Endothelial cell of umbilical vein (primary cell): Measurements from ENCODE around the gene TEX44. TPM values are rescaled to one million over a fixed set of nuclear protein-coding genes. Genes with fewer than 3 reads are reported as not detected.

Experiments
- BruUV-seq: library from RNA; stranded (reverse); fragments of 400-500 nt; replicated peaks from 2 replicates; lab custom pipeline; 2021; lab: Mats Ljungman, UMichigan
- CTCF ChIA-PET: fragments of 300-600, 350-600 bp; sonication (Branson Sonifier 250); formaldehyde crosslinking; loops from one replicate; lab custom pipeline; 2021; ENCODE audit warnings: antibody characterized with exemption, inconsistent platforms; lab: Charles Lee
- POLR2A ChIA-PET: fragments of 300-600, 350-600 bp; sonication (Branson Sonifier 250); formaldehyde crosslinking; loops from one replicate; lab custom pipeline; 2021; ENCODE audit warnings: antibody characterized with exemption, inconsistent platforms; lab: Charles Lee
- DNase-seq: peaks from one replicate; pipeline ENCODE4 v3.0.0-alpha.2; 2011; ENCODE audit warnings: low read depth, low spot score
- FAIRE-seq: peaks from 2 replicates; lab custom pipeline; 2011; peaks lifted over from hg19 to GRCh38; lab: Jason Lieb, UNC
- H2AFZ ChIP-seq: 2 replicates; pipeline ENCODE4 v1.6.0; 2012; ENCODE audit warnings: low read depth, low read length, control low read depth, inconsistent platforms
- H3K27ac ChIP-seq: 2 replicates; pipeline ENCODE4 v1.5.1; 2011; ENCODE audit warnings: low read depth, mild to moderate bottlenecking, control low read depth, low read length, moderate library complexity; ENCODE audit not compliant: insufficient read depth
- H3K27me3 ChIP-seq, 2 experiments: 2 replicates each; pipeline versions ENCODE4 v1.6.0 to v1.6.1; 2011; ENCODE audit warnings: low read length in 2 of 2, mixed read lengths in 1 of 2; ENCODE audit not compliant: control insufficient read depth in 2 of 2, insufficient read depth in 2 of 2
- H3K36me3 ChIP-seq, 2 experiments: 2 replicates in 1 of 2; 3 replicates in 1 of 2; pipeline ENCODE4 v1.5.1; 2011; ENCODE audit warnings: low read length in 2 of 2, mild to moderate bottlenecking in 1 of 2, moderate library complexity in 1 of 2; ENCODE audit not compliant: control insufficient read depth in 2 of 2, insufficient read depth in 2 of 2; ENCODE audit errors: extremely low read depth in 1 of 2
- H3K4me1 ChIP-seq: 3 replicates; pipeline ENCODE4 v1.5.1; 2011; ENCODE audit warnings: mild to moderate bottlenecking, low read length; ENCODE audit not compliant: control insufficient read depth, insufficient read depth; ENCODE audit errors: extremely low read depth
- H3K4me2 ChIP-seq: 2 replicates; pipeline ENCODE4 v1.6.1; 2011; ENCODE audit warnings: low read length, control low read depth, mixed read lengths; ENCODE audit not compliant: insufficient read depth
- H3K4me3 ChIP-seq, 3 experiments: fragments of 200-600 bp in 1 of 3; sonication (generic), shearing (Covaris generic) in 1 of 3; replicated peaks in 1 of 3; 2 replicates each; pipeline ENCODE4 v1.5.1; 2011 to 2016; ENCODE audit warnings: control low read depth in 3 of 3, low read length in 3 of 3, mild to moderate bottlenecking in 2 of 3, inconsistent platforms in 1 of 3, low read depth in 1 of 3, moderate library complexity in 1 of 3; ENCODE audit not compliant: insufficient read depth in 1 of 3
- H3K79me2 ChIP-seq: 2 replicates; pipeline ENCODE4 v1.6.0; 2012; ENCODE audit warnings: low read length, inconsistent platforms; ENCODE audit not compliant: control insufficient read depth, insufficient read depth
- H3K9ac ChIP-seq: replicated peaks from 2 replicates; pipeline ENCODE3; 2011; ENCODE audit warnings: low read length, control low read depth; ENCODE audit not compliant: insufficient read depth; ENCODE audit errors: extremely low read depth
- H3K9me1 ChIP-seq: replicated peaks from 3 replicates; pipeline ENCODE4 v1.6.0; 2011; ENCODE audit warnings: mild to moderate bottlenecking, low read length; ENCODE audit not compliant: control insufficient read depth, insufficient read depth; ENCODE audit errors: extremely low read depth
- H3K9me3 ChIP-seq: replicated peaks from 2 replicates; pipeline ENCODE4 v1.5.1; 2012; ENCODE audit warnings: low read length, inconsistent platforms; ENCODE audit not compliant: control insufficient read depth, insufficient read depth
- H4K20me1 ChIP-seq: replicated peaks from 2 replicates; pipeline ENCODE3; 2011; ENCODE audit warnings: mild to moderate bottlenecking, low read length; ENCODE audit not compliant: control insufficient read depth, insufficient read depth; ENCODE audit errors: extremely low read depth
- CTCF ChIP-seq, 2 donors: IDR thresholded peaks; 1 replicate in 1 of 2; 2 replicates in 1 of 2; pipeline ENCODE4 v1.5.1; 2011; ENCODE audit warnings: low read length in 2 of 2, mild to moderate bottlenecking in 2 of 2, moderate library complexity in 2 of 2, control low read depth in 1 of 2, inconsistent platforms in 1 of 2, low read depth in 1 of 2; ENCODE audit not compliant: insufficient read depth in 1 of 2; ENCODE audit errors: extremely low read depth in 1 of 2
- EZH2 ChIP-seq: IDR thresholded peaks from 2 replicates; pipeline ENCODE4 v1.6.1; 2012; ENCODE audit warnings: borderline replicate concordance, low read depth, mild to moderate bottlenecking, moderate library complexity, low read length, inconsistent platforms; ENCODE audit not compliant: severe bottlenecking
- FOS ChIP-seq: IDR thresholded peaks from 2 replicates; pipeline ENCODE4 v1.6.1; 2011; ENCODE audit warnings: mild to moderate bottlenecking, low read length, moderate library complexity, borderline replicate concordance; ENCODE audit not compliant: insufficient read depth
- GATA2 ChIP-seq: IDR thresholded peaks from 2 replicates; pipeline ENCODE4 v1.7.0; 2011; ENCODE audit warnings: low read depth, mild to moderate bottlenecking, moderate library complexity, mixed read lengths, low read length; ENCODE audit not compliant: insufficient read length, insufficient read depth
- JUN ChIP-seq: IDR thresholded peaks from 2 replicates; pipeline ENCODE4 v1.6.1; 2011; ENCODE audit warnings: borderline replicate concordance, low read depth; ENCODE audit not compliant: insufficient read length, insufficient read depth
- MAX ChIP-seq: IDR thresholded peaks from 2 replicates; pipeline ENCODE4 v1.6.1; 2011; ENCODE audit not compliant: insufficient read depth, insufficient read length
- MYC ChIP-seq: IDR thresholded peaks from one replicate; pipeline ENCODE4 v1.6.1; 2011; ENCODE audit warnings: mild to moderate bottlenecking, low read depth, low read length
- POLR2A ChIP-seq: IDR thresholded peaks from 2 replicates; pipeline ENCODE4 v1.6.1; 2012; ENCODE audit warnings: low read depth, mild to moderate bottlenecking, control low read depth, low read length
- POLR2AphosphoS5 ChIP-seq: IDR thresholded peaks from 2 replicates; pipeline ENCODE4 v1.6.1; 2012; ENCODE audit warnings: low read depth, mild to moderate bottlenecking, control low read depth, low read length, moderate library complexity; ENCODE audit not compliant: insufficient read depth
- dilution Hi-C: fragments of 300-500 bp; cut with MboI; formaldehyde crosslinking; loops from one replicate; pipeline ENCODE4 v1.15.0; 2019; ENCODE audit warnings: low sequenced_read_pairs; ENCODE audit not compliant: extremely low pct_ligation_motif_present
- intact Hi-C: fragments of 100-400 bp; cut with micrococcal nuclease; formaldehyde crosslinking; loops from one replicate; pipeline ENCODE4 v1.10.0; 2022
- polyA plus RNA-seq, 4 experiments: library from polyadenylated mRNA; depleted of rRNA in 3 of 4; stranded (reverse) in 3 of 4; unstranded in 1 of 4; fragments of >200 nt; gene quantifications; 2 replicates each; pipeline versions ENCODE4 v1.2.1 to v1.2.3, GENCODE V29; 2011 to 2012; ENCODE audit warnings: missing spikeins in 1 of 4
- total RNA-seq: library from RNA; stranded (reverse); gene quantifications from 2 replicates; pipeline ENCODE4 v1.2.3, GENCODE V29; 2021

Gene TEX44
- total and polyA plus RNA-seq, 2 donors (not counting 3 experiments of a cell fraction or from before 2014, with no cell fraction given), result not detected

GRCh38 chr2:231563378-231563961 lies 29.2 kb upstream of the TEX44 start:
- Histone ChIP-seq H3K9ac (no peak overlapping the region), H3K36me3 (no peaks in the 10 kb centered on the region), H3K27ac (no peak overlapping the region), H2AFZ (no peak overlapping the region), H3K27me3 (no peaks in the 10 kb centered on the region), H3K4me1 (no peaks in the 10 kb centered on the region), H3K4me3 (no peak overlapping the region), H4K20me1 (no peaks in the 10 kb centered on the region), H3K79me2 (no peaks in the 10 kb centered on the region), H3K9me3 (no peaks in the 10 kb centered on the region), H3K4me2 (no peak overlapping the region), H3K9me1 (no peaks in the 10 kb centered on the region)
- peak; percentile 62 for FAIRE-seq
- ChIA-PET POLR2A (no interaction called here), CTCF (interaction anchor here (0.6 to 8.2 kb wide), 30 partner anchors 8 to 354 kb away, joined by 3 to 214 read pairs (median 5); no protein-coding TSS in a partner anchor)
- TF ChIP-seq EZH2 (no peak), MYC (no peak), CTCF (IDR thresholded peaks at IDR 0.05; ENCODE audit: extremely low read depth in 1 of 2, insufficient read depth in 1 of 2, low read depth in 1 of 2, low read length in 2 of 2) (peak; percentile 39 to 79)
- BruUV-seq, result no TSS peak
- dilution Hi-C loops (no loop called here), intact Hi-C loops (loop anchor here (1.0 to 2.0 kb wide), 3 partner anchors 38 to 152 kb away; no protein-coding TSS in a partner anchor)
- DNase-seq, result peak; percentile 60

GRCh38 chr2:231565887-231566594 lies 26.6 kb upstream of the TEX44 start:
- Histone ChIP-seq H3K36me3 (no peaks in the 10 kb centered on the region), H3K27me3 (no peaks in the 10 kb centered on the region), H4K20me1 (no peaks in the 10 kb centered on the region), H3K27ac (no peak overlapping the region), H3K4me2 (no peak overlapping the region), H3K9ac (no peak overlapping the region), H3K79me2 (no peaks in the 10 kb centered on the region), H2AFZ (no peak overlapping the region), H3K4me3 (no peak overlapping the region), H3K4me1 (no peaks in the 10 kb centered on the region), H3K9me3 (no peaks in the 10 kb centered on the region), H3K9me1 (no peaks in the 10 kb centered on the region)
- dilution Hi-C loops (no loop called here), intact Hi-C loops (no loop called here)
- no TSS peak for BruUV-seq
- CTCF ChIA-PET, result interaction anchor here (0.8 to 8.2 kb wide), 5 partner anchors 11 to 148 kb away, joined by 3 to 214 read pairs (median 3); no protein-coding TSS in a partner anchor
- DNase-seq, result no peak
- FAIRE-seq, result no peak
- POLR2A ChIA-PET, result no interaction called here
- TF ChIP-seq MAX (no peak), POLR2A (no peak), EZH2 (no peak), JUN (no peak), GATA2 (no peak), MYC (no peak), POLR2AphosphoS5 (no peak), FOS (no peak), CTCF (IDR thresholded peaks at IDR 0.05; ENCODE audit: extremely low read depth in 1 of 2, insufficient read depth in 1 of 2, low read depth in 1 of 2, low read length in 2 of 2) (no peak)
